ENCODE results near the gene ZAR1L.

- TF ChIP-seq, protein P1, sequence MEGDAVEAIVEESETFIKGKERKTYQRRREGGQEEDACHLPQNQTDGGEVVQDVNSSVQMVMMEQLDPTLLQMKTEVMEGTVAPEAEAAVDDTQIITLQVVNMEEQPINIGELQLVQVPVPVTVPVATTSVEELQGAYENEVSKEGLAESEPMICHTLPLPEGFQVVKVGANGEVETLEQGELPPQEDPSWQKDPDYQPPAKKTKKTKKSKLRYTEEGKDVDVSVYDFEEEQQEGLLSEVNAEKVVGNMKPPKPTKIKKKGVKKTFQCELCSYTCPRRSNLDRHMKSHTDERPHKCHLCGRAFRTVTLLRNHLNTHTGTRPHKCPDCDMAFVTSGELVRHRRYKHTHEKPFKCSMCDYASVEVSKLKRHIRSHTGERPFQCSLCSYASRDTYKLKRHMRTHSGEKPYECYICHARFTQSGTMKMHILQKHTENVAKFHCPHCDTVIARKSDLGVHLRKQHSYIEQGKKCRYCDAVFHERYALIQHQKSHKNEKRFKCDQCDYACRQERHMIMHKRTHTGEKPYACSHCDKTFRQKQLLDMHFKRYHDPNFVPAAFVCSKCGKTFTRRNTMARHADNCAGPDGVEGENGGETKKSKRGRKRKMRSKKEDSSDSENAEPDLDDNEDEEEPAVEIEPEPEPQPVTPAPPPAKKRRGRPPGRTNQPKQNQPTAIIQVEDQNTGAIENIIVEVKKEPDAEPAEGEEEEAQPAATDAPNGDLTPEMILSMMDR (conservative IDR thresholded peaks at IDR 0.05; ENCODE audit: low read length): no peak
- no peak for TF ChIP-seq EZH2phosphoT487 (IDR thresholded peaks at IDR 0.05; ENCODE audit: borderline replicate concordance)
Measured at GRCh38 chr13:32264407-32264806, 50.8 kb downstream of the ZAR1L start.

All from Loucy (cell line).